ENCODE measurements around the gene SLC2A14.
"Not testable (repeated sequence)": the region's sequence is repeated elsewhere in the genome, so short reads cannot be mapped to it uniquely, and the experiment has no call there.

The SLC2A14 gene

GRCh38 chr12:7884689-7885088 is 12.0 kb upstream of the SLC2A14 start:
- Histone ChIP-seq H3K36me3 (no peaks in the 10 kb centered on the region), H3K27ac (no peak overlapping the region), H3K27me3 (ENCODE audit: insufficient read depth, low read depth, severe bottlenecking) (no peaks in the 10 kb centered on the region), H3K4me3 (ENCODE audit: low read depth, low read length) (no peak overlapping the region), H3K9me3 (ENCODE audit: severe bottlenecking) (no peaks in the 10 kb centered on the region)
- TF ChIP-seq CTCF (IDR thresholded peaks at IDR 0.05; ENCODE audit: low read depth, low read length): no peak
- no peak for DNase-seq

- H3K4me3 ChIP-seq (ENCODE audit: low read depth, low read length); H3K27me3 ChIP-seq (ENCODE audit: insufficient read depth, low read depth, severe bottlenecking); H3K27ac ChIP-seq; H3K36me3 ChIP-seq; DNase-seq; H3K9me3 ChIP-seq (ENCODE audit: severe bottlenecking): not testable (repeated sequence)
Observed at GRCh38 chr12:7881736-7882120, 9.0 kb upstream of the SLC2A14 start.

GRCh38 chr12:7880952-7881735 is 8.4 kb upstream of the SLC2A14 start:
- H3K36me3 ChIP-seq; H3K4me3 ChIP-seq (ENCODE audit: low read depth, low read length); H3K27ac ChIP-seq; H3K27me3 ChIP-seq (ENCODE audit: insufficient read depth, low read depth, severe bottlenecking); DNase-seq; H3K9me3 ChIP-seq (ENCODE audit: severe bottlenecking): not testable (repeated sequence)

- no peaks in the 10 kb centered on the region for H3K27me3 ChIP-seq (ENCODE audit: insufficient read depth, low read depth, severe bottlenecking)
- no peaks in the 10 kb centered on the region for H3K9me3 ChIP-seq (ENCODE audit: severe bottlenecking)
- H3K36me3 ChIP-seq: no peaks in the 10 kb centered on the region
- no peak overlapping the region for H3K27ac ChIP-seq
- DNase-seq: no peak
- H3K4me3 ChIP-seq (ENCODE audit: low read depth, low read length): no peak overlapping the region
- TF ChIP-seq CTCF (IDR thresholded peaks at IDR 0.05; ENCODE audit: low read depth, low read length): no peak
Observed at GRCh38 chr12:7879246-7879645, 6.5 kb upstream of the SLC2A14 start.

- H3K4me3 ChIP-seq (ENCODE audit: low read depth, low read length): no peak overlapping the region
- H3K9me3 ChIP-seq (ENCODE audit: severe bottlenecking): no peaks in the 10 kb centered on the region
- no peak overlapping the region for H3K27ac ChIP-seq
- TF ChIP-seq CTCF (IDR thresholded peaks at IDR 0.05; ENCODE audit: low read depth, low read length): no peak
- H3K27me3 ChIP-seq (ENCODE audit: insufficient read depth, low read depth, severe bottlenecking): no peaks in the 10 kb centered on the region
- no peaks in the 10 kb centered on the region for H3K36me3 ChIP-seq
- no peak for DNase-seq
Observed at GRCh38 chr12:7877420-7877819, 4.7 kb upstream of the SLC2A14 start.

- H3K9me3 ChIP-seq (ENCODE audit: severe bottlenecking): no peaks in the 10 kb centered on the region
- DNase-seq: no peak
- no peaks in the 10 kb centered on the region for H3K27me3 ChIP-seq (ENCODE audit: insufficient read depth, low read depth, severe bottlenecking)
- H3K36me3 ChIP-seq: no peaks in the 10 kb centered on the region
- no peak overlapping the region for H3K4me3 ChIP-seq (ENCODE audit: low read depth, low read length)
- no peak for TF ChIP-seq CTCF (IDR thresholded peaks at IDR 0.05; ENCODE audit: low read depth, low read length)
- H3K27ac ChIP-seq: no peak overlapping the region
Observed at GRCh38 chr12:7870335-7870734, 2.4 kb downstream of the SLC2A14 start.

- H3K4me3 ChIP-seq (ENCODE audit: low read depth, low read length): no peak overlapping the region
- no peak overlapping the region for H3K27ac ChIP-seq
- H3K9me3 ChIP-seq (ENCODE audit: severe bottlenecking): no peaks in the 10 kb centered on the region
- DNase-seq: no peak
- TF ChIP-seq CTCF (IDR thresholded peaks at IDR 0.05; ENCODE audit: low read depth, low read length): no peak
- no peaks in the 10 kb centered on the region for H3K27me3 ChIP-seq (ENCODE audit: insufficient read depth, low read depth, severe bottlenecking)
- H3K36me3 ChIP-seq: no peaks in the 10 kb centered on the region
Observed at GRCh38 chr12:7869137-7869536, 3.6 kb downstream of the SLC2A14 start.
